Activated T-helper 1 cell treated with Interleukin-2 at 50 U/mL for 16 hours (primary cell): ENCODE measurements around the gene C18orf32.
"Not testable (repeated sequence)": the region's sequence is repeated elsewhere in the genome, so short reads cannot be mapped to it uniquely, and the experiment has no call there.

Source experiments
- DNase-seq: peaks from one replicate; pipeline ENCODE4 v3.0.0-alpha.2; 2020; ENCODE audit warnings: low read depth

The C18orf32 gene

DNA sequence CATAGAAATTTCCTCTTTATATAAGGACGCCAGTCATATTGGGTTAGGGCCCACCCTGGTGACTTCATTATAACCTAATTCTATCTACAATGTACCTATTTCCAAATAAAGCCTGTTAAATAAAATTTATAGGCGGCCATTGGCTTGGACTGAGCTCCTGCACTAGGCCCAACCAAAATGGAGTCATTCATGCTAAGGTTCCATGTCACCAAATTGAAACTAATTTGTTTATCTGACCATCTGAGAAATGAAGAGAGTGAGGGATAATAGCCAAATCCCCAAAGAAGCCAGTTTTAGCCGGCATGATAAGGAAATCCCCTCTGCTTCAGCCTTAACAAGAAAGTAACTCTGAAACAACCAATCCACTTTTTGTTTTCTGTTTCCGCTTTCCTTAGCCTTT lies 19.4 kb downstream of the C18orf32 start:
- no peak for DNase-seq

DNA sequence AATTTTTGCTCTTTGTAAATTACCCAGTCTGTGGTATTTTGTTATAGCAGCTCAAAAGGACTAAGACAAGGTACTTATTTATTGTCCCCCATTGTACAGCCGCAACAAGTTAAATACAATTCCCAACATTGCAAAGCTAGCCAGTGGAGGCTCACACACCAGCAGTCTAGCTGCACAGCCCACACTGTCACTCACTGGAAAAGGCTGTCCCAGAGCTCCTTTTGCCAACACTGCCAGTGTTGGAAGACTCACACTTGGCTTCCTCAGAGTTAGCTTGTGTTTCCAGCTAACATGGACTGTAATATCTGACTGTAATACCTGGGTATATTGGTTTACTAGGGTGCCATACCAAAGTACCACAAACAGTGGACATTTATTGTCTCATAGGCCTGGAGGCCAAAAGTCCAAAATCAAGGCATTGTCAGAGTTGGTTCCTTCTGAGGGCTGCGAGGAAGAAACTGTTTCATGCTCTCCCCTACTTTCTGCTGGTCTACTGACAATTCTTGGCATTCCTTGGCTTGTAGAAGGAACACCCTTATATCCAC lies 19.9 kb downstream of the C18orf32 start:
- DNase-seq = no peak

DNA sequence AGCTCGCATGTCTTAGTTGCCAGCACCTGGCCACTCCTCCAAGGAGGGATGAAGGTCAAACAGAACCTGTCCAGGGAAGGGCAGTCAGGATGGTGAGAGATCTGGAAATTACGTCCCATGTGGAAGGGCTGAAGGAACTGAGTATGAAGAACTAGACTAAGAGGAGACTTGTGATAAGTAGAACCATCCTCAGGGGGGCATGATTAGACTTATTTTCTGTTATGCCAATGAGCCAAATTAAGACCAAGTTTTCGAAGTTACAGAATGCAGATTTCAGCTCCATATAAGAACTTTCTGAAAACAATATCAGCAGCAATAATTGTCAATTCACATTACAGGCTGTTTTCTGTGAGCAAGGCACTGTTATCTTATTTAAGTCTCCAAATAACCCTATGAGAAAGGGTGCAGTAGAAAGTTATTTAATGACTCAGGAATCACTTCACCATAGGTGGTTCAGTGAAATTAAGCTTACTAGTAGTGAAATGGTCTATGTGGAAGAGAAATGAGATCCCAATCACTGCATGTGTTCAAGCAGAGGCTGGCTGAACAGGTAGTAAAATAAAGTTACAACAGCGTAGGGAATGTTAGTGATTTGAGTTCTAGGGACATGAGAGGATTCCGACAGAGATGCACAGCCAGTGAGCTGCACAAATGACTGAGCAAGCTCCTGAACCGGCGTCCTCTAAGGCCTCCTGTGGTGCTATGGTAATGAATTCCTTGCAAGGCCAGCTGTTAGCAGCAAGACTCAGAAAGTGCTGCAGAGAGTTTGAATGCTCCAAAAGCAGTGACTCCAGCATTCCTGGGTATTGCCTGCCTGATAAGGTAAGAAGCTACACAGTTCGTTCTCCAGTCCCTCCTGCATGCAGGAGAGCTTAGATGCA lies 22.1 kb downstream of the C18orf32 start:
- DNase-seq = no peak

DNA sequence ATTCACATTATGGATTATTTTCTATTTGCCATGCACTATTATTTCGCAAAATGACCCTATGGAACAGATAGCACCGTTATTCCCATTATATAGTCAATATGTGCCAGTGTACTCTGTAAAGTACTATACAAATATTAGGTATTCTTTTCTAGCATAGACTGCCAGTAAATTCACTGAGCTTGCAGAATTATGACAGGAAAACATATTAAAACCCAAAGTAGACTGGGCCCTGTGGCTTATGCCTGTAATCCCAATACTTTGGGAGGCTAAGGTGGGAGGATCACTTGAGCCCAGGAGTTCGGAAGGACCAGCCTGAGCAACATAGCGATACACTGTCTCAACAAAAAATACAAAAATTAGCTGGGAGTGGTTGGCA lies 25.4 kb downstream of the C18orf32 start:
- no peak for DNase-seq

DNA sequence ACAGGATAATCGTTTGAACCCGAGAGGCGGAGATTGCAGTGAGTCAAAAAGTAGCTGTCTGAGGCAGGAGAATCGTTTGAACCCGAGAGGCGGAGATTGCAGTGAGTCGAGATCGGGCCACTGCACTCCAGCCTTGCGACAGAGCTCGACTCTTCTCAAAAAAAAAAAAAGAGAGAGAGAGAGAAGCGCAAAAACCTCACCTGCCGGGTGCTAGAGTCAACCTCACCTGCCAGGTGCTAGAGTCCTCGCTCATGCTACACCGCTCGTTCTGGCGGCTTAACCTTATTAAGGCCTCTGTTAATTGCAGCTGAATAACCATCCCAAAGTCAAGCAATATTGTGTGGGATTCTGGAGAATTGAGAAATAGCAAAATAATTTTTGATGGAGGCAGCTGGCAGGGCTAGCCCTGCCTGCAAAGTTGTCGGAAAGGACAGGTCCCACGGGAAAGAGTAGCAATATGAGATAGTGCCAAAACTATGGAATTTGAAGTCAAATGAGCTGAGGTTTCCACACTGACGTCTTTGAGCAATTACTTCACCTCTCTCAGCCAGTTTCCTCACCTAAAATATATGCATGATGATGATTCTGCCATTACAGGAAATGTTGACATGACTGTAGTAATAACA lies 25.9 kb downstream of the C18orf32 start:
- no peak for DNase-seq

DNA sequence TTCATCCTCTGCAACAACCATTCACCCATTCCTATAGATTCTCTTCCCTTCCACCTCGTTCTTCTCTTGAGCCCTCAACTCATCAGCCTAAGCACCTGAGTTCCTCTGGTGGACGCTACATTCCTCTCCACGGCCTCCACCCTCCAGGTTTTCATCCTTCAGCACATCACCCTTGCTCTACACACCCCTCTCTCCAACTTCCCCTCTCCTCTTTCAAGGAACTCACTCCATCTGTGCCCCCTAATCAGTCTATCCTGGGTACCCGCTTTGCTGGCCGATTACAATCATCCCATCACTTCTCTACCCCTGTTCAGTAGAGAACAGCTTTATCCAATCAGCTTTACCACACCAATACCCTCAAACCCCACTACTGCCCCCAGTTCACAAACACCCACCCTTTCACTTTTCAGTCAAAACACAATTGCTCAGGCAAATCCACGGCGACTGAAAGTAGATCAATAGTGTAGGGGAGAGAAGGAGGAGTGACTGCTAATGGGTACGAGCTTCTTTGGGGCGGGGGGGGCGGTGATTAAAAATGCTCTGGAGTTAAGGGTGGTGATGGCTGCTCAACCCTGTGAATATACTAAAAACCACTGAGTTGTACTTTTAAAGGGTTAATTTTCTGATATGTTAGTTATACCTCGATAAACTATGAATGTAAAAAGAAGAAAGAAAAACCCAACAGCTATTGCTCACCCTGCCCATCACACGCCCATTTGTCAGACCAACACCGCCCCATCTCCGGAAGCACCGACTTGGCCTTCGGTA lies 27.4 kb downstream of the C18orf32 start:
- no peak for DNase-seq

DNA sequence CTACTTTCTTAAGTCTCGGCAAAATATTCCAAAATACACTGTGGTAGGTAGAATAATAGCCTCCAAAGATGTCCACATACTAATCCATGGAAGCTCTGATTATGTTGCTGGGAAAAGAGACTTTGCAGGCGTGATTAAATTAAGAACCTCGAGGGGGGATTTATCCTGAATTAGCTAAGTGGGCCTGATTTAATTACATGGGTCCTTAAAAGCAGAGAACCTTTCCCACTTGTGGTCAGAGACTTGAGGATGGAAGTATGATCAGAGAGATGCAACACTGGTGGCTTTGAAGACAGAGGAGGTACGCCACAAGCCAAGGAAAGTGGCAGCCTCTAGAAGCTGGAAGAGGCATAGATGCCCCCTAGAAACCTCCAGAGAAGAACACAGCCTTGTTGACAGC lies 29.4 kb downstream of the C18orf32 start:
- DNase-seq = no peak

DNA sequence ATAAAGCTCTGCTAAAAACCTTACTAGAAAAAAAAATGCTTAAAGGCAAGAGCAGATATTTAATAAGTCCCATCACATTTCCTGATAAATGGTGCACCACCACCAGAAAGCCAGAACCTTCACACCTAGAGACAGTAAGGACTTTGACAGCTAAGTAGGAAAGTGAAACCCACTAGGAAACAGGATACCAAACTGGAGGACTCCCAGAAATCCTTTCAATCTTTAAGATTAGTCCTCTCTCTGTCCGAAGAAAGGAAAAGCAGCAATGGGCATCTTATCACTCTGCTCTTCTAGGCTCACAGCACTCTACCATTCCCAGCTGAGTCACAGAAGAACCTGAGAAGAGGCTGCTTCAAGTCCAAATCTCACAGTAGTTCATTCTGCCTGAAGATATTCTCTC lies 30.2 kb downstream of the C18orf32 start:
- DNase-seq = no peak

DNA sequence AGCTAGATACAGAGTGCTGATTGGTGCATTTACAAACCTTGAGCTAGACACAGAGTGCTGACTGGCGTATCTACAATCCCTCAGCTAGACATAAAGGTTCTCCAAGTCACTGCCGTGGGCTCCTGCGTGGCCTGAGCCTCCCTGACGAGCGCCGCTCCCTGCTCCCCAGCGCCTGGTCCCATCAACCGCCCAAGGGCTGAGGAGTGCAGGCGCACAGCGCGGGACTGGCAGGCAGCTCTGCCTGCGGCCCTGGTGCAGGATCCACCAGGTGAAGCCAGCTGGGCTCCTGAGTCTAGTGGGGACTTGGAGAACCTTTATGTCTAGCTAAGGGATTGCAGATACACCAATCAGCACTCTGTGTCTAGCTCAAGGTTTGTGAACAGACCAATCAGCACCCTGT lies 34.5 kb downstream of the C18orf32 start:
- DNase-seq = not testable (repeated sequence)

DNA sequence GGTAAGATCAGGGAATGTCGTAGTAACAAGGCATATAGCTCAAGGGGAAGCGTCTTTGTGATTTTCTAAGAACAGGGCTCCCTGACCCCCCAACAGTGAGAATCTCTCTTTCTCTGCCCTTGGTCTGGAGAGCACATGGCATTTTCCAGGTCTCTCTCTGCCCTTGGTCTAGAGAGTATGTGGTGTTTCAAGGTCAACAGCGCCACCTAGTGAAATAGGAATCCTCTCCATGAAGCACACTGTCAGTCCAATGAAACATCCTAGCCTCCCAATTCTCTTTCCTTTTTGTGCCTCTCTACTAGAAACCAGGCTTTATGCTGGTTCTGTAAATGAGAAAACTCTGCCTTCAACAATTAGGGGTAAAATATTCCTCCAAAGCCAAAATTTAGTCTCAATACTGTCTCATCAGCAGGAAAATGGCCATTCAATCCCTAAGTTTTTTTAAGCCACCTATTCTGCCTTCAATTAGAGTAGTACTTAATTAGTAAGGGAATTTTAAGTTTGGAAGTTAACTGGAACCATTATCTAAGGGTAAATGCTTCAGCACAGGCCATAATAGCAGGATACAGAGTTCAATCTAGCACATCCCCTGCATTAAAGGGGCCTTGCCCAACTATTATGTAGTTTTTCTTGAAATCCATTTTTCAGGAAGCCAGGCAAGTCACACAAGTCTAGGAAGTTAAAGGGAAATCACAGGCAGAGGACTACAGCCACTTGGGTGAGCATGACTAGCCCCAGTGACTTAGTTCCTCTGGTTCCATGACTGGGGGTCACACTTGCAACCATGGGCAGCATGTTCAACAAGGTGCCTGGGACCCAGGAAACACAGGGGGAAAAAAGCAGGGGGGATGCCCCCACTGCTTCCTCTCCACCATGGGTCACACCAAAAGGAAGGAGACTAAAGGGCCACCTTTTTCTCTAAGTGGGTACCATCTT lies 39.0 kb downstream of the C18orf32 start:
- no peak for DNase-seq

DNA sequence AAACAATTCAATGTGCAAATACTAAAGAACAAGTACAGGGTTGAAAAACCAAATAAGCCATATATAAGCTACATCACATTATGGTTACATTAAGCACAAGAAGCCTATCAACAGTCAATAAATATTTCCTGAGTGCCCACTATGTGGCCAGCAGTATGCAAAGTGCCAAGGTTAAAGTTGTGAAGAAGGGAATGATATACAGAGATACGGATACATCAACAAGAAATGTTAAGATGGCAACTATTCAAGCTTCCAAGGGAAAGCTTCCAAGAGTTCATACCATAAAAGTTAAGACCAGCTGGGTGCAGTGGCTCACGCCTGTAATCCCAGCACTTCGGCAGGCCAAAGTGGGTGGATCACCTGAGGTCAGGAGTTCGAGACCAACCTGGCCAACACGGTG lies 40.6 kb downstream of the C18orf32 start:
- no peak for DNase-seq

DNA sequence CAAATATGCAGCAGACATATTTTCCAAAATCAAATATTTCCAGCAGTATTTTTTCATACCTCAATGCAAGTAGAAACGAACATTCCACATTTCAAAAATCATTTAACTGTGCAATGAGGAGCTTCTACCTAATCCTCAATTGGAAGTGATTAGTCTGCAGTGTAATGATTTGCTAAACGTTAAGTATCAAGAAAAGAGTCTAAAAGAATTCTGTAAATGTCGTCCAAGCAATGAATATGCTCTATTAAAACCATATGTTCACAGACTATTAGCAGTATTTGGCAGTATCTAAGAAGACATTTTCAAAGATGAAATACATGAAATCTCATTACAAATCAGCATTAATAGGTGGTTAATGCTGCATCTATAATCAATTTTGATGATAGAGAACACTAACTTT lies 42.5 kb downstream of the C18orf32 start:
- no peak for DNase-seq

DNA sequence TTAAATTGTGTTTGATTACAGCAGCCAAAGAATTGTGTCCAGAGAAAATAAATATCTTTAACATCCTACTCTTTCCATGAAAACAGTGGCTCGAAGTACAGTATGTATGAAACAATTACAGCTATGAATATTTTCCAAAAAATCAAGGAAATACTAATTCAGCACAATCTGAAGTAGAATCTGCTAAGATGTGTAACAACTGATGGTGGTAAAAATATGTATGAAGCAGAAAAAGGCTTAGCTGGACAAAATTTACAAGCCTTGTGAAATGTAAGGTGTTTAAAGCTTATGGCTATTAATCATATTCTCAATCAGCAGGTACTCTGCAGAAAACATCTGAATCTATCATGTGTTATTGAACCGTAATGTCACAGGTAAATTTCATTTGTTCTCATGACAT lies 43.2 kb downstream of the C18orf32 start:
- no peak for DNase-seq

DNA sequence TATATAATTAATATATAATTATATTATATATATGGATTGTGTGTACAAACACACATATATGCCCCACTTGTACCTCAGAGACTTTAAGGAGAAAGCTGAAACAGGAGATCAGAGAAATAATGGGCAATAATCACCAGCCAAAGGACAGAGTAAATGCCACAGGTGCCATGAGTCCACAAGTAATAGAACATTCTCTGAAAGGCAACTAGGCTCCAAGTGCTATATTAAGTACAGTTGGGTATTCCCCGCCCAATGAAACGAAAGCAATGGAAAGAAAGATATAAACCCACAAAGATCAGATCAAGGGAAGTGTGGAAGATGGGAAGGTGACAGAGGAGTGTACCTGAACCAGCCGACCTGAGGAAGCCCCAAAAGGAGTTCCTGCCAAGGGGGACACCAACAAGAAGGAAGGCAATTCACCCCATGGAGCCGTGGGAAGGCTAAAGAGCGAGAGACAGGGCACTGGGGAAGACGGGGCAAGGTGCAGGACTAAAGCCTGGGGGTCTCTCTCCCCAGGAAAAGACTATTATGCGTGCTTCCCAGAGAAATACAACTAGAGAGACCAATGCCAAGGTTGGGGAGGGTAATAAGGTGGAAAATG lies 45.6 kb downstream of the C18orf32 start:
- no peak for DNase-seq

DNA sequence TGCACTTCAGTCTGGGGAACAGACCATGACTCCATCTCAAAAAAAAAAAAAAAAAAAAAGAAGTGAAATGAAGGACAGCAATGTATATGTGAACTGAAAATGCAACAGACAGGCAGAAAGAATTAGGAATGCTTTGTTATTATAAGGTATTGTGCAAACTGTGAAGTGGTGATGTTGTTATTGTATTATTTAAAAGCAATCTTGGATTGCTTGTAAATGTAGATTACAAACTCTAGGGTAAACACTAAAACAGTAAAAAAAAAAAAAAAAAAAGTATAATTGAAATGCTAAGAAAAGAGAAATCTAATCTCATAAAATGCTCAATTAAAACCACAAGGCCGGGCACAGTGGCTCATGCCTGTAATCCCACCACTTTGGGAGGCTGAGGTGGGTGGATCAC lies 51.9 kb downstream of the C18orf32 start:
- DNase-seq = no peak

DNA sequence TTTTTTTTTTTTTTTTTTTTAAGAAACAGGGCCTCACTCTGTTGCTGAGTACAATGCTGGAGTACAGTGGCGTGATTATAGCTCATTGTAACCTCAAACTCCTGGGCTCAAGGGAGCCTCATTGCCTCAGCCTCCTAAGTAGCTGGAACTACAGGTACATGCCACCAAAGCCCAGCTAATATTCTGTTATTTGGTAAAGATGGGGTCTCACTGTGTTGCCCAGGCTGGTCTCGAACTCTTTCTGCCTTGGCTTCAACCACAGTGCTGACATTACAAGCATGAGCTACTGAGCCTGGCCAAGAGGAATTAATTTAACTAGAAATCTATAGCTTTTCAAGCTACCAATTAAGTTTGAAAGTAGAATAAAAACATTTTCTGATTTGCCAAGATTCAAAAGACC lies 54.4 kb downstream of the C18orf32 start:
- DNase-seq = no peak

DNA sequence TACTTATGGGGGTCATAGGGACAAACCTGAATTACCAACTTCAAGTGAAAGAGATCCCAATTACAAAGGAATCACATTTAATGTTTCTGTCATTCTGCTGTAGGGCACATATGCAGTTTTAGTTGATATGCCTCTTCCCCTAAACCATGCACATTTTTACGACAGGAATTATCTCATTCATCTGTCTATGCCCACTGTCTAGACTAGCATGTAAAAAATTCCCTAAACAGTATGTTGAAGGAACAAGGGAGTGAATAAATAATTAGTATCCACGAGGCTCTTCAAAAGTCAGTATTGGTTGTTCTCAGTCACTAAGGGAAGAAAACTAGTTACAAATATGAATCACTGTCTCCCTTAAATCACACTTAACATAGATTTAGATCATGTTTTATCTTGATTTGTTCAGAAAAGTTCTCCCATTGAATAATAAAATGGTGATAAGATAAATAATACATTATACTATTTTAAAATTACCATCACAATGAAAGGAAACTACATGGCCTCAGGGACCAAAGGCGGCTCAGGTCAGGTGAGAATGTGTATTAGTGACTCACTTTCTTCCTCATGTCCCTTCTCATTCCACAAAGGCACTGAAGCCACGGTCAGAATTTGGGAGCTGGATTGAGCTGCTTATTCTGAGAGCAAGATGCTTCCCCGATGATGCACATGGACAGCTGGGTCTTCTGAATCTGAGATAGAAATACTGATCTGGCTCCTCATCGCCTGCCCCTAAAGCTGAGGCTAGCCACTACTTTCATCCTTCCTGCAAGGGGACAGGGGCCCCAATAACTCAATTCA lies 55.7 kb downstream of the C18orf32 start:
- no peak for DNase-seq
